Measurements from ENCODE around the gene ZNF223.

DNA sequence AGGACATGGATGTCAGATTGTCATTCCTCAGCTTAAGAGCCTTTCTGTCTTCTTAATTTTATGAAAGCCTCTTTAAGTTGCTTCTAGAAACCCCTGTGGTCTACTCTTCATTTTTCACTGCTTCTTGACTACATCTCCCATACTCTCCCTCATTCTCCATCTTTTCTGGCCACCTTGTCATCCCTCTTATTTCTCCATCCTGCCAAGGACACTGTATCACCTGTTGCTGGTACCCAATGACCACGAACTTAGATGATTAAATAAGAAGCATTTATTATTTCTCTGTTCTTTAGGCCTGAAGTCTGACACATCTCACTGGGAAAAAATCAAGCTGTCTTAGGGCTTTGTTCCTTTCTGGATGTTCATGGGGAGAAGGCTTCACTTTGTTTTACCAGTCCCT is 9.2 kb downstream of the ZNF223 start:
- TF ChIP-seq POLR2A (IDR thresholded peaks at IDR 0.05), result no peak
- TF ChIP-seq, protein P1, sequence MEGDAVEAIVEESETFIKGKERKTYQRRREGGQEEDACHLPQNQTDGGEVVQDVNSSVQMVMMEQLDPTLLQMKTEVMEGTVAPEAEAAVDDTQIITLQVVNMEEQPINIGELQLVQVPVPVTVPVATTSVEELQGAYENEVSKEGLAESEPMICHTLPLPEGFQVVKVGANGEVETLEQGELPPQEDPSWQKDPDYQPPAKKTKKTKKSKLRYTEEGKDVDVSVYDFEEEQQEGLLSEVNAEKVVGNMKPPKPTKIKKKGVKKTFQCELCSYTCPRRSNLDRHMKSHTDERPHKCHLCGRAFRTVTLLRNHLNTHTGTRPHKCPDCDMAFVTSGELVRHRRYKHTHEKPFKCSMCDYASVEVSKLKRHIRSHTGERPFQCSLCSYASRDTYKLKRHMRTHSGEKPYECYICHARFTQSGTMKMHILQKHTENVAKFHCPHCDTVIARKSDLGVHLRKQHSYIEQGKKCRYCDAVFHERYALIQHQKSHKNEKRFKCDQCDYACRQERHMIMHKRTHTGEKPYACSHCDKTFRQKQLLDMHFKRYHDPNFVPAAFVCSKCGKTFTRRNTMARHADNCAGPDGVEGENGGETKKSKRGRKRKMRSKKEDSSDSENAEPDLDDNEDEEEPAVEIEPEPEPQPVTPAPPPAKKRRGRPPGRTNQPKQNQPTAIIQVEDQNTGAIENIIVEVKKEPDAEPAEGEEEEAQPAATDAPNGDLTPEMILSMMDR (IDR thresholded peaks at IDR 0.05), result no peak

Measured in stomach (tissue), 4 donors.